Diencephalon (tissue), 1 donor: ENCODE results near the gene ISYNA1. TPM values are rescaled to one million over a fixed set of nuclear protein-coding genes. Genes with fewer than 3 reads are reported as not detected.

Experiments used
- small RNA-seq: library from RNA; depleted of rRNA; stranded (forward); fragments of <200 nt; gene quantifications from one replicate; pipeline ENCODE3, GENCODE V24; 2014
- total RNA-seq: library from RNA; depleted of rRNA; stranded (reverse); fragments of >200 nt; gene quantifications from one replicate; pipeline ENCODE4 v1.2.3, GENCODE V29; 2014

Gene ISYNA1
- total RNA-seq: 75.4 TPM

GRCh38 chr19:18437491-18438330 is at the start of gene ISYNA1:
Gene ISYNA1 (minus strand): TSS chr19:18438133. CDS start chr19:18437979, 154 bp downstream.

GRCh38 chr19:18419195-18419698 is 18.7 kb downstream of the ISYNA1 start, which contains the start of gene SSBP4:
Gene SSBP4 (plus strand): TSS chr19:18419398. CDS start chr19:18419649, 251 bp downstream.

GRCh38 chr19:18397242-18398202 is 40.4 kb downstream of the ISYNA1 start, which contains the start of gene LRRC25:
Gene LRRC25 (minus strand): TSS chr19:18397622. CDS start chr19:18396963, 659 bp downstream.

DNA sequence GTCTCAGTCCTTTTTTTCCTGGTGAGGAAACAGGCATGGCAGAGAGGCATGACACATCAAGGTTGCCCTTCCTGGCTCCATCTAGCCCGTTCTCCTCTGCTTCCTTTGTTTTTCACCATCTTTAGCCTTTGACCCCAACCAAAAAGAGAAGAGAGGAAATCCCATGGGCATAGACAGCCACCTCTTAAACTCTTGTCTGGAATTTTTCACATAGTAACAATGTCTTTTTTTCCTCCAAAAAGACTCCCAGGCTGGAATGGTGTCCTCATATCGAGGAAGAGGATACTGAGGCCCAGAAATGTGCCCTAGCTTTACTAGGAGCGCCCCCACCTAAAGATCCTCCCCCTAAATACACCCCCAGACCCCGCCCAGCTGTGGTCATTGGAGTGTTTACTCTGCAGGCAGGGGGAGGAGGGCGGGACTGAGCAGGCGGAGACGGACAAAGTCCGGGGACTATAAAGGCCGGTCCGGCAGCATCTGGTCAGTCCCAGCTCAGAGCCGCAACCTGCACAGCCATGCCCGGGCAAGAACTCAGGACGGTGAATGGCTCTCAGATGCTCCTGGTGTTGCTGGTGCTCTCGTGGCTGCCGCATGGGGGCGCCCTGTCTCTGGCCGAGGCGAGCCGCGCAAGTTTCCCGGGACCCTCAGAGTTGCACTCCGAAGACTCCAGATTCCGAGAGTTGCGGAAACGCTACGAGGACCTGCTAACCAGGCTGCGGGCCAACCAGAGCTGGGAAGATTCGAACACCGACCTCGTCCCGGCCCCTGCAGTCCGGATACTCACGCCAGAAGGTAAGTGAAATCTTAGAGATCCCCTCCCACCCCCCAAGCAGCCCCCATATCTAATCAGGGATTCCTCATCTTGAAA is 52.0 kb downstream of the ISYNA1 start, which contains the start of gene GDF15:
Gene GDF15, plus strand, starts transcription at position 484 of the 868 bp plus-strand sequence. Its CDS starts 32 bp downstream, at position 516.

Small RNA genes within 50 kb of the gene (small RNA-seq; reads per million reads assigned to genes)
- not detected for gene MIR3189

Other genes with a start within 250 kb of the ISYNA1 start
- 5.3 TPM for gene MPV17L2, start 244.9 kb downstream of the ISYNA1 start, total RNA-seq
- 72.0 TPM for gene RAB3A, start 234.1 kb downstream of the ISYNA1 start, total RNA-seq
- gene PDE4C, start 211.7 kb downstream of the ISYNA1 start, total RNA-seq: 3.9 TPM
- 0.92 TPM for gene IQCN, start 163.7 kb downstream of the ISYNA1 start, total RNA-seq
- 83.3 TPM for gene JUND, start 156.5 kb downstream of the ISYNA1 start, total RNA-seq
- gene LSM4, start 115.1 kb downstream of the ISYNA1 start, total RNA-seq: 79.8 TPM
- gene PGPEP1, start 97.5 kb downstream of the ISYNA1 start, total RNA-seq: 16.1 TPM
- gene GDF15, start 52.0 kb downstream of the ISYNA1 start, total RNA-seq: 0.46 TPM
- gene LRRC25, start 40.5 kb downstream of the ISYNA1 start, total RNA-seq: 1.2 TPM
- 51.9 TPM for gene SSBP4, start 18.7 kb downstream of the ISYNA1 start, total RNA-seq
- gene ELL, start 83.9 kb upstream of the ISYNA1 start, total RNA-seq: 9.2 TPM
- 171 TPM for gene FKBP8, start 105.4 kb upstream of the ISYNA1 start, total RNA-seq
- 25.8 TPM for gene KXD1, start 119.7 kb upstream of the ISYNA1 start, total RNA-seq
- 632 TPM for gene UBA52, start 133.7 kb upstream of the ISYNA1 start, total RNA-seq
- gene REX1BD, start 150.7 kb upstream of the ISYNA1 start, total RNA-seq: 20.8 TPM
- 3.0 TPM for gene CRLF1, start 168.7 kb upstream of the ISYNA1 start, total RNA-seq
- 90.2 TPM for gene TMEM59L, start 174.7 kb upstream of the ISYNA1 start, total RNA-seq
- gene KLHL26, start 198.9 kb upstream of the ISYNA1 start, total RNA-seq: 8.3 TPM
- gene CRTC1, start 245.5 kb upstream of the ISYNA1 start, total RNA-seq: 11.8 TPM